HG03175 (cell line): ENCODE results near the gene ADAP1.
A peak's percentile ranks its signal among the peaks of the same experiment; 100 is the strongest.

ENCODE experiments used
- ATAC-seq: cut with Tn5 transposase; IDR thresholded peaks from one replicate; pipeline ENCODE4 v1.9.1; 2021; ENCODE audit warnings: mild to moderate bottlenecking, moderate library complexity; ENCODE audit not compliant: unreplicated experiment

ADAP1 gene

GRCh38 chr7:940599-941408, 13.7 kb downstream of the ADAP1 start:
- no peak for ATAC-seq

GRCh38 chr7:939843-940242, 14.6 kb downstream of the ADAP1 start:
- no peak for ATAC-seq

GRCh38 chr7:938546-939185, 15.8 kb downstream of the ADAP1 start:
- no peak for ATAC-seq

- no peak for ATAC-seq
These were observed 16.5 kb downstream of the ADAP1 start for GRCh38 chr7:937856-938484.

GRCh38 chr7:936386-937054, 18.0 kb downstream of the ADAP1 start:
- ATAC-seq: peak; percentile 88

- no peak for ATAC-seq
These were observed 18.6 kb downstream of the ADAP1 start for GRCh38 chr7:935874-936385.

- no peak for ATAC-seq
These were observed 19.2 kb downstream of the ADAP1 start for GRCh38 chr7:935164-935873.

- no peak for ATAC-seq
These were observed 19.9 kb downstream of the ADAP1 start for GRCh38 chr7:934469-935163.

- ATAC-seq: no peak
These were observed 21.9 kb downstream of the ADAP1 start for GRCh38 chr7:932651-932975.

GRCh38 chr7:931871-932650, 22.4 kb downstream of the ADAP1 start:
- ATAC-seq: no peak

GRCh38 chr7:930975-931758, 23.3 kb downstream of the ADAP1 start:
- ATAC-seq: no peak

GRCh38 chr7:929311-929711, 25.2 kb downstream of the ADAP1 start:
- ATAC-seq: no peak

GRCh38 chr7:927031-927671, 27.3 kb downstream of the ADAP1 start:
- no peak for ATAC-seq

- ATAC-seq: no peak
These were observed 28.1 kb downstream of the ADAP1 start for GRCh38 chr7:926061-927030.

GRCh38 chr7:925601-926000, 28.9 kb downstream of the ADAP1 start:
- ATAC-seq: no peak

- peak; percentile 39 for ATAC-seq
These were observed 29.8 kb downstream of the ADAP1 start for GRCh38 chr7:924541-925231.
